Measurements from ENCODE around the gene UBAC2. TPM values are rescaled to one million over a fixed set of nuclear protein-coding genes. Genes with fewer than 3 reads are reported as not detected.

Gene UBAC2
- total RNA-seq, 4 donors from 2014 or later, result 56.8 to 88.5 (median 77.7) TPM

DNA sequence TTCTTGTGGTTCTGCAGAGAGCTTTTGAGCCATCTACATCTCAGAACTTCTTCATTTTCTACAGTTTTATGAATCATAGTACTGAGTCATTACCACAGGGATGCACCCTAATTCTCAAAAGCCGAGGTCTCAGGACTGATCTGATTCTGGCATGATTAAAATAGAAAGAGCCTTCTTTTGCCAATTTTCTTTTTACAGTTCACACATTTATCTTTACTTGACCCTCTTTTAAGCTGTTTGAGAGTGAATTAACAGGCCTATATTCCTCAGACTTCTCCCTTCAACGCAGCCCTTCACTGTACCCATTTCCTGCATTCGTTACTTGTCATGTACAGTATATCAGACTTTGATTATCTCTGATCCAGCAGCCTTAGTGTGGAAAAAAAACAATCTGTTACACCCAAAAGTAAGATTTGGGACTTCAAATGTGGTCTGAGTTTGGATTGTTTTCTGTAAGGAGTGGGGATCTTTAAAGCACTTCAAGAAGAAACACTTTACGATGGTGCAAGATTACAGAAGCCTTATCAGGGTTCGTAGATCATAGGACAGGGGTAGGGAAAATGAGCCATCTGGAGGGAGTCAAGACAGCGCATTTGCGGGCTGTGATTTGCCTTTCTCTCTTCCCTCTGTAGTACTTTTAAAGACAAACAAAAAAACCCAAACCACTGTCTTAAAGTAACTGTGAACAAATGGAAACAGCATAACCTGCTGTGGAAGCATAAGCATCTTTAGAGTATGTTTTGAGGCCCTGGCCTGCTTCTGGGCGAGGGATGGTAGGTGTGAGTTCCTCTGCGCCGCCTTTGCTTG, 121.8 kb downstream of the UBAC2 start:
- TF ChIP-seq, protein P1, sequence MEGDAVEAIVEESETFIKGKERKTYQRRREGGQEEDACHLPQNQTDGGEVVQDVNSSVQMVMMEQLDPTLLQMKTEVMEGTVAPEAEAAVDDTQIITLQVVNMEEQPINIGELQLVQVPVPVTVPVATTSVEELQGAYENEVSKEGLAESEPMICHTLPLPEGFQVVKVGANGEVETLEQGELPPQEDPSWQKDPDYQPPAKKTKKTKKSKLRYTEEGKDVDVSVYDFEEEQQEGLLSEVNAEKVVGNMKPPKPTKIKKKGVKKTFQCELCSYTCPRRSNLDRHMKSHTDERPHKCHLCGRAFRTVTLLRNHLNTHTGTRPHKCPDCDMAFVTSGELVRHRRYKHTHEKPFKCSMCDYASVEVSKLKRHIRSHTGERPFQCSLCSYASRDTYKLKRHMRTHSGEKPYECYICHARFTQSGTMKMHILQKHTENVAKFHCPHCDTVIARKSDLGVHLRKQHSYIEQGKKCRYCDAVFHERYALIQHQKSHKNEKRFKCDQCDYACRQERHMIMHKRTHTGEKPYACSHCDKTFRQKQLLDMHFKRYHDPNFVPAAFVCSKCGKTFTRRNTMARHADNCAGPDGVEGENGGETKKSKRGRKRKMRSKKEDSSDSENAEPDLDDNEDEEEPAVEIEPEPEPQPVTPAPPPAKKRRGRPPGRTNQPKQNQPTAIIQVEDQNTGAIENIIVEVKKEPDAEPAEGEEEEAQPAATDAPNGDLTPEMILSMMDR (IDR thresholded peaks at IDR 0.05), result no peak
- TF ChIP-seq POLR2A (IDR thresholded peaks at IDR 0.05), result no peak
- intact Hi-C loops (cut with DNase I), result no loop called here
- DNase-seq, result no peak
- no peak overlapping the region for H3K27ac ChIP-seq
- 80 to 85% methylated on average over 10 of the region's 10 CpGs for WGBS, 2 donors
- H3K27me3 ChIP-seq, result no peaks in the 10 kb centered on the region
- H3K9me3 ChIP-seq, result no peaks in the 10 kb centered on the region
- H3K4me3 ChIP-seq (replicated peaks in 1 of 3), result no peak overlapping the region
- peaks cover 0 to 3% of the 10 kb centered on the region in 2 donors for H3K36me3 ChIP-seq
- H3K4me1 ChIP-seq, result peaks cover 8 to 10% of the 10 kb centered on the region in 2 donors

DNA sequence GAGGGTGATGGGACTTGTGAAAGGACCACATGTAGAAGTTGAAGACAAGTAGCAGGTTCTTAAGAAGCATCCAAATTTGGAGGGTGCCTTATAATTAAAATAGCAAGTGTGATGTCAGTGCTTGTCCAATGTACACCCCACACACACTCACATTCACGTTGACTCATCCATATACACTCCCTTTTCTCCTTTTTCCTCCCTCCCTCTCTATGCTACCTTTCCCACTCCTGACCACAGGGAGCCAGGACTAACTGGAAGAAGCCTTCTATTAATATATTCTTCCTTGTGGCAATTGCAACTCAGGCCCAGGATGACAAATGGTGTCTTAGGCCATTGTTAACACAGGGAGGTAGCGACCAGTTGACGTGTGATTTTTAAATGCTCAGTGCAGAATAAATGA, 122.8 kb downstream of the UBAC2 start:
- Histone ChIP-seq H3K4me3 (replicated peaks in 1 of 3) (no peak overlapping the region), H3K27ac (no peak overlapping the region), H3K4me1 (peaks cover 8 to 10% of the 10 kb centered on the region in 2 donors), H3K27me3 (no peaks in the 10 kb centered on the region), H3K36me3 (no peaks in the 10 kb centered on the region), H3K9me3 (no peaks in the 10 kb centered on the region)
- DNase-seq, result no peak
- TF ChIP-seq, protein P1 (IDR thresholded peaks at IDR 0.05), result no peak
- no peak for TF ChIP-seq POLR2A (IDR thresholded peaks at IDR 0.05)
- WGBS, 2 donors, result 94 to 95% methylated on average over 3 of the region's 3 CpGs
- intact Hi-C loops (cut with DNase I), result no loop called here

DNA sequence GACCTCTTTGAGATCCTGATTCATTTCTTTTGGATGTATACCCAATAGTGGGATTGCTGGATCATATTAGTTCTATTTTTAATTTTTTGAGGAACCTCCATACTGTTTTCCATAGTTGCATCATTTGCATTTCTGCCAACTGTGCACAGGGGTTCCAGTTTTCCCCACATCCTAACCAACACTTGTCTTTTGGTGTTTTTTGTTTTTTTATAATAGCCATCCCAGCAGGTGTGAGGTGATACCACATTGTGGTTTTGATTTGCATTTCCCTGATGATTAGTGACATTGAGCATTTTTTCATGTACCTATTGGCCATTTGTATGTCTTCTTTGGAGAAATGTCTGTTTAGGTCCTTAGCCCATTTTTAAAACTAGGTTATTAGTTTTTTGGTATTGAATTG, 125.4 kb downstream of the UBAC2 start:
- H3K36me3 ChIP-seq, result no peaks in the 10 kb centered on the region
- intact Hi-C loops (cut with DNase I), result no loop called here
- peaks cover 4% of the 10 kb centered on the region in 2 donors for H3K4me1 ChIP-seq
- DNase-seq, result no peak
- H3K4me3 ChIP-seq (replicated peaks in 1 of 3), result no peak overlapping the region
- H3K9me3 ChIP-seq, result no peaks in the 10 kb centered on the region
- TF ChIP-seq POLR2A (IDR thresholded peaks at IDR 0.05), result no peak
- TF ChIP-seq, protein P1 (IDR thresholded peaks at IDR 0.05), result no peak
- H3K27ac ChIP-seq, result no peak overlapping the region
- H3K27me3 ChIP-seq, result no peaks in the 10 kb centered on the region

DNA sequence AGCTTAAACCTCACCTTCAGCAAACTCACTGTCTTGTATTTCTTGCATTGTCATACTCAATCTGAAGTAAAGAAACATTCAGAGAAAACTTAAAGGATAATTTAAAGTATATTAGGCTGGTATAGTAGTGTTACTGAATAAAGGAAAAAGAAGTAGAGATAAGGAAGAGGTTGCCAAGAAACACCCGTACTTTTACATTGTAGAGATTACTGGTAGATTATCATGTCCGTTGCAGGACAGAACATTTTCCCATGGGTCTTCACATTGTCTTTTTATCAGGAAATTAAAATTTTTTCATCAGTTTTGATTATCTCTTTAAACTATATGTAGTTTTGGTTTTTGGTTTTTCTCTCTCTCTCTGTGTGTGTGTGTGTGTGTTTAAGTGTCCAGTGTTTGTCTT, 126.5 kb downstream of the UBAC2 start:
- 83 to 88% methylated on average over 2 of the region's 2 CpGs for WGBS, 2 donors
- no peak for DNase-seq
- Histone ChIP-seq H3K4me1 (no peaks in the 10 kb centered on the region), H3K36me3 (no peaks in the 10 kb centered on the region), H3K27me3 (no peaks in the 10 kb centered on the region), H3K4me3 (replicated peaks in 1 of 3) (no peak overlapping the region), H3K9me3 (no peaks in the 10 kb centered on the region), H3K27ac (no peak overlapping the region)
- intact Hi-C loops (cut with DNase I), result no loop called here
- TF ChIP-seq, protein P1 (IDR thresholded peaks at IDR 0.05), result no peak
- no peak for TF ChIP-seq POLR2A (IDR thresholded peaks at IDR 0.05)

DNA sequence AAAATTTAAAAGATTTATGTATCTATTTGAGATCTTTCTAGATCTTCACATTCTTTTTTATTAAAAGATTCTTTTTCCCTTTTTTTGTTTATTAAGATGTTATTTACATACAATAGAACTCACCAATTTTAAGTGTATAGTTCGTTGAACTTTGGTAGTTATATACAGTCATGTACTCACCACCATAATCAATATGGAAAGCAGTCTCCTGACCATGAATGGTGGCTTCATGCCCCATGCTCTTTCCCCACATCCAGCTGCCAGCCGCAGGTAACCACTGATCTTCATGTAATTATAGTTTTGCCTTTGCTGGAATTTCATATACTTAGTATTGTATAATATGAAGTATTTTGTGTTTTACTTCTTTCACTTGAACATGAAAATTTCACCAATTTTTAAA, 127.1 kb downstream of the UBAC2 start:
- intact Hi-C loops (cut with DNase I), result no loop called here
- Histone ChIP-seq H3K4me1 (no peaks in the 10 kb centered on the region), H3K9me3 (no peaks in the 10 kb centered on the region), H3K4me3 (replicated peaks in 1 of 3) (no peak overlapping the region), H3K36me3 (no peaks in the 10 kb centered on the region), H3K27ac (no peak overlapping the region), H3K27me3 (no peaks in the 10 kb centered on the region)
- WGBS, 2 donors, result 97% methylated on average over 2 of the region's 2 CpGs
- TF ChIP-seq, protein P1 (IDR thresholded peaks at IDR 0.05), result no peak
- no peak for TF ChIP-seq POLR2A (IDR thresholded peaks at IDR 0.05)
- no peak for DNase-seq
